Measurements from ENCODE around the gene KLHL22.
A peak's percentile ranks its signal among the peaks of the same experiment; 100 is the strongest.
"Not testable (repeated sequence)": the region's sequence is repeated elsewhere in the genome, so short reads cannot be mapped to it uniquely, and the experiment has no call there.

Gene KLHL22

GRCh38 chr22:20395181-20395906 lies 100.3 kb downstream of the KLHL22 start:
- TF ChIP-seq CTCF (IDR thresholded peaks at IDR 0.05; ENCODE audit: low read depth, low read length), result no peak
- DNase-seq (ENCODE audit: extremely low read depth, low read depth), result no peak

- DNase-seq (ENCODE audit: extremely low read depth, low read depth), result peak; percentile 74
- no peak for TF ChIP-seq CTCF (IDR thresholded peaks at IDR 0.05; ENCODE audit: low read depth, low read length)
These were observed 101.7 kb downstream of the KLHL22 start, which contains the start of gene ZNF74 for GRCh38 chr22:20393705-20394476. Gene ZNF74 (plus strand): TSS chr22:20394151. CDS start chr22:20394629, 478 bp downstream.

- no peak for TF ChIP-seq CTCF (IDR thresholded peaks at IDR 0.05; ENCODE audit: low read depth, low read length)
These were observed 102.5 kb downstream of the KLHL22 start for GRCh38 chr22:20392983-20393704.

GRCh38 chr22:20392365-20392881 lies 103.2 kb downstream of the KLHL22 start:
- DNase-seq (ENCODE audit: extremely low read depth, low read depth), result not testable (repeated sequence)

More at GRCh38 chr22:20392983-20393704, 102.5 kb downstream of the KLHL22 start:
- DNase-seq (ENCODE audit: extremely low read depth, low read depth), result no peak
